T follicular helper cell (primary cell): Measurements from ENCODE around the gene ADORA2B.
"Not testable (repeated sequence)": the region's sequence is repeated elsewhere in the genome, so short reads cannot be mapped to it uniquely, and the experiment has no call there.

Experiments used
- DNase-seq: peaks from one replicate; pipeline ENCODE4 v3.0.0-alpha.2; 2020; ENCODE audit warnings: low read depth
- total RNA-seq, 2 experiments: gene quantifications; one replicate each; lab custom pipeline; 2026; lab: John Stamatoyannopoulos, UW

ADORA2B gene
- 0.42 to 1.1 reads per million in 2 experiments for total RNA-seq

DNA sequence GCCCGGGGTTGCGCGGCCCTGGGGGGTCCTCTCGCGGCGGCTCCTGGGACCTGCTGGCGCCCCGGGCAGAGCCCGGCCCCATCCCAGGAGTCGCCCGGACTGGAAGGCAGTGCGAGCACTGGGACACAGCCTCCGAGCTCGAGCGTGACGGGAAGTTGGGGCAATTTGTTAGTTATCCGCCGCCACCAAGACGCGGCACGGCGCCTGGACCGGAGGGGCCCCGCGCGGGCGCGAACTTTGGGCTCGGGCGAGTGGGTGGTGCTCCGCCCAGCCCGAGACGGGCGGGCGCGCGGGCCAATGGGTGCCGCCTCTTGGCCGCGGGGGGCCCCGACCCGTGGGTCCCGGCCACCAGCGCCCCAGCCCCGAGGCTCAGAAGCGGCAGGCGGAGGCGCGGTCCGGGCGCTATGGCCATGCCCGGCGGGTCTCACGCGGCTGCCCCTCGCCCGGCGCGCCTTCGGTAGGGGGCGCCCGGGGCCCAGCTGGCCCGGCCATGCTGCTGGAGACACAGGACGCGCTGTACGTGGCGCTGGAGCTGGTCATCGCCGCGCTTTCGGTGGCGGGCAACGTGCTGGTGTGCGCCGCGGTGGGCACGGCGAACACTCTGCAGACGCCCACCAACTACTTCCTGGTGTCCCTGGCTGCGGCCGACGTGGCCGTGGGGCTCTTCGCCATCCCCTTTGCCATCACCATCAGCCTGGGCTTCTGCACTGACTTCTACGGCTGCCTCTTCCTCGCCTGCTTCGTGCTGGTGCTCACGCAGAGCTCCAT is at the start of gene ADORA2B:
TSS of gene ADORA2B (plus strand) at position 372 of the 768 bp plus-strand sequence. CDS start at position 491, 119 bp downstream.
- no peak for DNase-seq

DNA sequence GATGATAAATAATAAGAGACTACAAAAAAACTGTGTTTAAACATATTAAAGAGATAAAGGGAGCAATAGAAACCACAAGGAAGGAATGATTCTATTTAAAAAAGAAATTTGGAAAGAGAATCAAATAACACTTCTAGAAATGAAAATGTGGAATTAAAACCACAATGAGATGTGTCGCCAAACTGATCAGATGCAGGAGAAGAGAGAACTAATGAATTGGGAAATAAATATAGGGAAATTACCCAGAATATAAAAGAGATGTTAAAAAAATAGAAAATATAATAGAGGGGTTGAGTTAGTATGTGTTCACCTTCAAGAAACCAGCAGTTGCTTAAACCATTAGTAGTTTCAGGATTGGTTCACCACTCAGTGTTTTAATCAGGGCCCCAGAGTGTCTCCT is 48.7 kb upstream of the ADORA2B start:
- DNase-seq = no peak

DNA sequence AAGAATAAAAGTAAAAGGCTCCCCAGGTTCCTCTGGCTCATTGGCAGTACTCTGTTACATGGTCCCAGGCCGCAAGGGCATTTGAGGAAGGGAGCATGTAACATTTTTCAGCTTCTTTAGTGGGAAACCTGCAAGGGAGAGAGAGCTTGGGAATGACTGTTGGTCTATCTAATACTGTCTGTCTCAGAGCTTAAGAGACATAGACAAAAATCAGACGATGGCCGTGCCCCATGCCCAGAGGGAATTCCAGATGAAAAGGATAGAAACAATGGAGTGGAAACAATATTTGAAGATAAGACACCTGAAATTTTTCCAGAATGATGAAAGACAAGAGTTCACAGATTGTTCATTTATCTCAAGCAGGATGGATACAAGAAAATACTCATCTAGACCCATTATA is 48.1 kb upstream of the ADORA2B start:
- no peak for DNase-seq

DNA sequence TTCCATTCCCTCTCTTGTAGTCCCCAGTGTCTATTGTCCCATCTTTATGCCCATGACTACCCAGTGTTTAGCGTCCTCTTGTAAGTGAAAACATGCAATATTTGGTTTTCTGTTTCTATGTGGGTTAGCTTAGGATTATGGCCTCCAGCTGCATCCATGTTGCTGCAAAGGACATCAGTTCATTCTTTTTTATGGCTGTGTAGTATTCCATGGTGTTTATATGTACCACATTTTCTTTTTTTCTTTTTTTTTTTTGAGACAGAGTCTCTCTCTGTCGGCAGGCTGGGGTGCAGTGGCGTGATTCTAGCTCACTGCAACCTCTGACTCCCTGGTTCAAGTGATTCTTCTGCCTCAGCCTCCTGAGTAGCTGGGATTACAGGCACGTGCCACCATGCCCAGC is 45.3 kb upstream of the ADORA2B start:
- DNase-seq = not testable (repeated sequence)

DNA sequence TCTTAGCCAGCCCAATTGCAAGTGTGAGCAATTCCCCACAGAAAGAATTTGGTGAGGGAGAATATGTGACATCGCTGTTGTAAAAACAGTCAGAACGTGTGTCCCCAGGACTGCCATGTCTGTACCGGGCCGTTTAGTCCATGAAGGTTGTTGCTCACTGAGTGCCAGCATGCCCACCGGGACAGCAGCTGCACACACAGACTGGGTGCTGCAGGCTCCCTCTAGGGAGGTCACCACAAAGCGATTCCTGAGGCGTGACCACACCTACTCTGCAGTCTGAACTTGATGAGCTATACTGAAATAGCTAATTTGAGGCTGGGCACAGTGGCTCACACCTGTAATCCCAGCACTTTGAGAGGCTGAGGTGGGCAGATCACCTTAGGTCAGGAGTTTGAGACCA is 44.1 kb upstream of the ADORA2B start:
- DNase-seq = no peak

DNA sequence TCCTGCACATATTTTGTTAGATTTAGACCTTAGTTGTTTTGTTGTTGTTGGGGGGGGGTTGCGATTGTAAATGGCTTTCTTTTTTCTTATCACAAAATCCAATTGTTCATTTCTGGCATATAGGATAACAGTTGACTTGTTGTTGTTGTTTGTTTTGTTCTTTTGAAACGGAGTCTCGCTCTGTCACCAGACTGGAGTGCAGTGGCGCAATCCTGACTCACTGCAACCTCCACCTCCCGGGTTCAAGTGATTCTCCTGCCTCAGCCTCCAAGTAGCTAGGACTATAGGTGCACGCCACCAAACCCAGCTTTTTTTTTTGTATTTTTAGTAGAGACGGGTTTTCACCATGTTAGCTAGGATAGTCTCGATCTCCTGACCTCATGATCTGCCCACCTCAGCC is 39.7 kb upstream of the ADORA2B start:
- not testable (repeated sequence) for DNase-seq

DNA sequence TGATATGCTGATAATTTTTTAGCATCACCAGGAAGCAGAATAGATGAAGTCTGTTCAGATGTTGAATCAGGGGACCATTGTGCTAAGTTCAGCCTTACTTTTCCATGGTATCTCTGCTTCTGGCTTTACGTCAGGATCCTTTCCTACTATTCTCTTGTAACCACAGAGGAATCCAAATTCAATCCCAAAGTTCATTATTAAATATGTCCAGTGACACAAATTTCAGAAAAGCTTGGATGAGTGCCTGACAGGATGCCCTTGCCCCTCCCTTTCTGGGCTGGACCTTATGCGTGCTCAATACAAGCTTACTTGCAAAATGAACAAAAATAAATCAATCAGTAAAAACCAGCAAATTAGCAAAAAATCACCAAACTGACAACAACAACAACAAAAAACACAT is 37.6 kb upstream of the ADORA2B start:
- no peak for DNase-seq

DNA sequence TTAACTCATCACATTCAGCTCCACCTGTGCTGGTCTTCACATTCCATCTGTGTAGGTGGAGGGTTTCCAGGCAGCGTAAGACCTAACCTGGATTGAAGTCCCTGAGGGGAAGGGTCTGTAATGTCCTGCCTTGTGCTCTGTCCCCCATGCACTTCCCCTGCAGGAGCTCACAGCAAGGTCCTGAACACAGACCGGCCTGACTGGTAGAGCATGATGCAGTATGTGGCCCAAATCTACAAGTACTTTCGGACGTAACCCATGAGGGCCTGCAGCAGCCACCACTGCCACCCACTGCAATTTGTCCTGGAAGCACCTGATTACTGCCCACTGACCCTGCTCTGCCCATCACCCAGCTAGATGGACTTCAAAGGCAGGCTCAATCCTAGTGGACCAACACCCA is 36.6 kb upstream of the ADORA2B start:
- no peak for DNase-seq

DNA sequence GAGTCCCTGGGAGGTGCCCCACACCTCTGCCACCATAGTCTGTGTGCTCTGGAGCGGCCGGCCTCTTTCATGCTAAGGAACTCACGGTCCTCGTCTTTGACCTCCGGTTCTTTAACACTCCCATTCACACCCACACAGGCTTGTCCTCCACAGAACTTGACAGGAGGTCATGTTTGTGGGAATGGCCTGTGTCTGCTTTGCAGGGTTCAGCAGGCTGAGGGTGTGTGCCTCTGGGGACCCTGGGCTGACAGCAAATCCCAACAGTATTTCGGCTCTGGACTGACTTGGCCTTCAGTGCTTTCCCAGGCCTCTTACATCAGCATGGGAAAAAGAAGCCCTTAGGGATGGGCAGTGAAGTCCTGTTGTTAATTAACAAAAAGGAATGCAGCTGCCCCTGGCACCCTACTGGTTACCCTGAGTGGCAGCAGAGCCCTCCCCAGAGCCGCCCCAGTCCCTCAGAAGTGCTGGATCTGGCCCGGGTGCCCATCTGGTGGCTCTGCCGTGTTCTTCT is 35.4 kb upstream of the ADORA2B start:
- DNase-seq = no peak

DNA sequence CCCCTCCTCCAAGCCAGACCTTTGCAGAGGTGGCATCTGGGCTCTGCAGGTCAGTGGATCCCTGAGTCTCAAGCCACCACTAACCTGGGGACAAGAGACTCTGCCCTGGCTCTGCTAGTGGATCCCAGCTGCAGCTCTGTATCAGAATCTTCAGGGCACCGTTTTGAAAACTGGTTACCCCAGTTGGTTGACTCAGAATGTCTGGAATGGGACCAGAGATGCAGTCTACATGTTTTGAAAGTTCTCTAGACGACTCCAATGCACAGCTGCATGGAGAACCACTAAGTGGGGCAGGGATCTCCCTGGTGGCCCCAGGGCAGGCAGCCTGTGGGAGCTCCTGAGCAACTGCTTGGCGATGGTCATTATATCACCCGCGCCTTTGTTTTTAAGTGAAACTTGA is 34.1 kb upstream of the ADORA2B start:
- DNase-seq = no peak

DNA sequence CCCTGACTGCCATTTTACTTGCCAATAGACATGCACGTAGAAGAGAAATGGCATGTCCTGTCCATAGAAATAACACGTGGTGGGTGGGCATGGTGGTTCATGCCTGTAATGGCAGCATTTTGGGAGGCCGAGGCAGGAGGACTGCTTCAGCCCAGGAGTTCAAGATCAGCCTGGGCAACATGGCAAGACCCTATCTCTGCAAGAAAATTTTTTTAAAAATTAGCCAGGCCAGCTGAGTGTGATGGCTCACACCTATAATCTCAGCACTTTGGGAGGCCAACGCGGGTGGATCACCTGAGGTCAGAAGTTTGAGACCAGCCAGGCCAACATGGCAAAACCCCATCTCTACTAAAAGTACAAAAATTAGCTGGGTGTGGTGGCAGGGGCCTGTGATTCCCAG is 33.2 kb upstream of the ADORA2B start:
- not testable (repeated sequence) for DNase-seq

DNA sequence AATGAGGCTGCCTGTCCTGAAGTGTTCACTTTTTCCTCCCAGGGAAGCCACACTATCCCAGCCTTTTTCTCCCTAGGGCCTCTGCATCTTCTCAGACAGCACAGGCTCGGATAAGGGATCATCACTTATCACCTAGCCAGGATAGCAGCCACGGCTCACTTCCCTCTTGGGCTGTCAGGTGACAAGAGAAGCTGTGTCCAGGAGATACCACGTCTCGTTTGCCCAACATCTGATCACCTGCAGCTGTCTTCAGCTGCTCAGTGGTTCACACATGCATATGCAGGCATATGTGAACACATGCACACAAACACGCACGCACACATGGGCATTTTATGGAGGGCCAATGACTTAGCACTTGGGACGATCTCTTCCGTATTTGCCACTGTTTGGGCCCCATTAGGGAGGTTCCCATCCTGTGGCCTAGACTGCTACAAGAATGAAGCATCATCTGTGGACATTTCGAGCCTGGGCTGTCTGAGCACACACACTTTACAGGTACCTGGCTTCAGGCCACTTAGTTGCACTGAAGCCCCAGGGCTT is 32.4 kb upstream of the ADORA2B start:
- DNase-seq = no peak

DNA sequence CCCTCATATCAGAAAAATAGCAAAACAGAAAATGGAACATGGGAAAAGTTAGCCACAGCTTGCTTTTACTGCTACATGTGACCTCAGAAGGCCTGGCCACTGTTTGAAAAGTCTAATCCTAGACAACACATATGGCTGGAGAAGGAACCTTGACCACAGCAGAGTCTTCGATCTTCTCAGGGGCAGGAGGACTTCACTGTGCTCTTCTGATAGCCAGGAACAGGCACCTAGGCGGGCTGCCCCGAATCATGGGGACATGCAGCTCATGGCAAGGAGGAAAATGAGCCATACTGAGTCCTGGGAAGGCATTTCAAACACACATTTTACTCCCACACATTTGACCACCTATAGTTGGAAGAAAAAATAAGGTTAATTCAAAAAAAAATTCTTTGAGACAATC is 31.1 kb upstream of the ADORA2B start:
- DNase-seq = no peak

DNA sequence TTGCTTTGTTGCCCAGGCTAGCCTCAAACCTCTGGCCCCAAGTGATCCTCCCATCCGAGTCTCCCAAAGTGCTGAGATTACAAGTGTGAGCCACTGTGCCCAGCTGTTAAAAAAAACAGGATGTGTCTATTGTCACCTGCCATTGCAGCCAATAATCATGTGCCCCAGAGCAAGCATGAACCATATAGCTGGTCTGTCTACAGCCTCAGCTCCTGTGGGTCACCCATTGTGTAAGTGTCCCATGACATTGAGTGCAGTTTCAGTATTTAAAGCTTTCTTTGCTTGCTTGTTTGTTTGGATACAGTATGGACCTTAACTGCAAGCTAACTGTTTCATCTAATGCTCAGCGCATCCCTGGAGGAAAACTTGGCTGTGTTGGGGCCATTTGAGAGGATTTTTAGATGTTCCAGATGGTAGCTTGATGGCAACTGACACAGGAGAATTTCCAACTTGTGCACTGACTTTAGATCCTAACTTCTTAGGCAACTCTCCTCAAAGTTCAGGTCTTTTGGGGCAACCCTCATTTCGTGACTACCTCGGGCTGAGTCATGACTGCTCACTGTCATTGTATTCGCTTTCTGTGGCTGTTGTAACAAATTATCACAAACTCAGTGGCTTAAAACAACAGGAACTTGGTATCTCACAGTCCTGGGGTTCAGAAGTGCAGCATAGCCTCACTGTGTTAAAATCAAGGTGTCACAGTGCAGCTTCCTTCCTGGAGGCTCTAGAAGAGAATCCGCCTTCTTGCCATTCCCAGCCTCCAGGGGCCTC is 30.3 kb upstream of the ADORA2B start:
- no peak for DNase-seq

DNA sequence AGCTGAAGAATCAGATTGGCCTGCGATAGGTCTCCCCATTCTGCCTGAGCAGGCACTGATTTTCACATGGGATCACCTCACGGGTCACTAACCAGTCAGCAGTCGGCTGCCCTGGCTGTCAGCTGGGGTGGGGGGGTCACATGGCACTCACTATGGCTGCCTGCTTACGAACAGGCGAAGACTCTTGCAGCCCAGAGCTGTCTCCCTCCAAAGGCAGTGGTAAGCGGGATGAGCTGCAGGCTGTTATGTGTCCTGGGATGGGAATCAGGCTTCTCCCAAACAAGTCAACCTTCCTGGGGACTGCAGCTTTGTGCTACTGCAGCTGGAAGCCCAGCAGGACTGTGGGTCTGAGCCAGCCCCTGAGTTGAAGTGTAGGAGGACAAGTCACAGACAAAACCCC is 29.0 kb upstream of the ADORA2B start:
- no peak for DNase-seq

DNA sequence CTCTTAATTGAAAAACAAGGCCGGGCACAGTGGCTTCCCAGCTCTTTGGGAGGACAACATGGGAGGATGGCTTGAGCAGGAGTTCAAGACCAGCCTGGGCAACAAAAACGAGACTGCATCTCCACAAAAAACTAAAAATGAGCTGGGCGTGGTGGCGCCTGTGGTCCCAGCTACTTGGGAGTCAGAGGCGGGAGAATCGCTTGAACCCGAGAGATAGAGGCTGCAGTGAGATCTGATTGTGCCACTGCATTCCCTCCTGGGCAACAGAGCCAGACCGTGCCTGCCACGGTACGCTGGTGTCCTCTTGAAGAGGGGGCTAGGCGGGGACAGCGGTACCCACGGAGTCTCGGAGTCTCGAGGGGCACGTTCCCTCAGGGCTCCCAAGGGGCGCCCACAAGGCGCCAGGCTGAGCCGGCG is 27.9 kb upstream of the ADORA2B start:
- no peak for DNase-seq

DNA sequence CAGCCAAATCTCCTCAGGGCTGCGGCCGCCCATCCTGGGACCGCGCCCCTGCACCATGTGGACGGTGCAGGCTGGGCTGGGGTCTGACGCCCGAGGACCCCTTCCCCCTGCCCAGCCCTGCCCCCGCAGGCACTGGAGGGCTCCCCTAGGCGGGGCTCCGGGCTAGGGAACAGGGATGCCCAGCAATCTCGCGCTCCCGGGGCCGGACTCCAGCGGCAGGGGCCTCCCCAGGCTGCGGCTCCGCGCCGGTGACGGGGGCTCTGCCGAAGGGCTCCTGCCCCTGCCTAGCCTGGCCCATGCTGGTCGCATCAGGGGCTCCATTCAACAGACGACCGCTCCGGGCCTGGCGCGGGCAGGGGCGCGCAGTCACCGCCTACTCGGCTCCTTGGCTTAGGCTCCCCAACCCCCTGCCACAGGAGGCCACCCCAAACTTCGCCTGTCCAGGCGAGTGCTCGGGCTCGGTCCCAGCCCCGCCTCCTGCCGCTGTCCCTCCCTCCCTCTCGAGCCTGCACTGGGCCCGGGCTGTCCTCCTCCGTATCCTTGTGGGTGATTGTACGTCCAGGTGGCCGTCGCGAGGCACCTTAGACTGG is 27.4 kb upstream of the ADORA2B start:
- no peak for DNase-seq

DNA sequence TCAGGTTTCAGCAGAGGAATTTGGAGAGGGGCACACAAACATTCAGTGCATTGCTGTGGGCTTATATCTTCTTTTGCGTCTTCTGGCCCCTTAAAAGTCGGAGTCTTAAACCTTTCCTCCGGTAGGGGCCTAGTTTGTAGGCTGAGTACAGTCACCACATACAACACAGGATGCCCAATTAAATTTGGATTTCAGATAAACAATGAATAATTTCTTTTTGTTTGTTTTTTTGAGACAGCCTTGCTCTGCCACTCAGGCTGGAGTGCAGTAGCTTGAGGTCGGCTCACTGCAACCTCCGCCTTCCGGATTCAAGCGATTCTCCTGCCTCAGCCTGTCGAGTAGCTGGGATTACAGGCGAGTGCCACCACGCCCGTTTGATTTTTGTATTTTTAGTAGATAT is 26.7 kb upstream of the ADORA2B start:
- DNase-seq = no peak

DNA sequence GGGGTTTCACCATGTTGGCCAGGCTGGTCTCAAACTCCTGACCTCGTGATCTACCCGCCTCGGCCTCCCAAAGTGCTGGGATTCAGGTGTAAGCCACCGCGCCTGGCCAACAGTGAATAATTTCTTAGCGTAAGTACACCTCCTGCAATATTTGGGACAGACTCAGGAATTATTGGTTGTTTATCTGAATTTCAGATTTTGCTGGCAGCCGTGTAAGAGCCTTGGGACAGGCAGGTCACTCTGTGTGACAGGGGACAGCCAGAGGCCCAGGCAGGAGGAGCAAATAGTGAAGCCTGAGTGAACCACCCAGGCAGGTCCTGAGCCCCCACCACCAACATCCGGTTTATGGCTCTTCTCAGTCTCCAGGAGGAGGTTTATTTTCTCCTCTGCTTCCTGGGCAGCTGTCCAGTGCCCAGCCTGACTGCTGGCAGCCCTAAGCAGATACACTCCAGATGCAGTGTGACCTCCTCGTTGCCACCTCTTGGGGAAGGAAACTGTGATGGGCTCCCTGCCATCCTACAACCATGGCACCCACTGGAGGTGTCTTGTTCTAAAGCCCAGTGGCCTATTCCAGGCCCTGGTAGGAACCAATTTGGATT is 26.2 kb upstream of the ADORA2B start:
- DNase-seq = no peak

DNA sequence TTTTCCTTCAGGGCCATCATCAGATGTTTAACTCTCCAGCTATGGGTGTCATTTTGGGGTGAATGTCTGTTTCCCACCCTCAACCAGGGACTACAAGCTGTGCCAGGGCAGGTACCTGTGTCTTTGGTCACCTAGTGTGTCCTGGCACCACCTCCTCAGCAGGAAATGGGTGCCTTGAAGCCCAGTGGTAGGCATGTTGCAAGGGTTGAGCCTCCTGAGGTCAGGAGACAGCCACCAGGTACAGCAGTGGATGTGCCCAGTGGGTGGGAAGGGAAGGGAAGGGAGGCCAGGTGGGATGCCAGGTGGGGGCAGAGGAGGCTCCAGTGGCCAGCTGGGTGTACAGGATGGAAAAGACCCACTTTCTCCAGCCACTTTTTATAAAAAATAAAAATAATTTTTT is 25.5 kb upstream of the ADORA2B start:
- no peak for DNase-seq

DNA sequence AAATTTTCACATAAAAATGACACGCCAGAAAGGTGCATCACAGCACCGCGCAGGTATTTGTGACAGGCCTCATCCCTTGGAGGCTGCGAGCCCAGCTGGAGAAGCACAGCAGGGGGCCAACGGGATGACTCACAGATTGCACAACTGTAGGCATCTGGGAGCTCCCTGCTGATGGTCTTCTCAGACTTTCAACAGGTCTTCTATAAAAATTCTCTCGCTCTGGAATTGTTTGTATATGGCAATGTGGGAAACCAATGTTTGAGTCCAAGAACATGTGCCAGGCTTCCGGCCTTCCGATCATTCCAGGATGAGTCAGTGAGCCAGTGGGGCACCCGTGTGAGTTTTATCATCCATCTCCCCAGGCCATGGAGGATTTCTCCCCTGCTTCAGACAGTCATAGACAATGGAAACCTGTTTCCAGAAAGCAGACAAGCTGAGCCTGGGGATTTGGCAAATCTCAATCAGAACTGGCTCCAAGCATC is 24.1 kb upstream of the ADORA2B start:
- no peak for DNase-seq

DNA sequence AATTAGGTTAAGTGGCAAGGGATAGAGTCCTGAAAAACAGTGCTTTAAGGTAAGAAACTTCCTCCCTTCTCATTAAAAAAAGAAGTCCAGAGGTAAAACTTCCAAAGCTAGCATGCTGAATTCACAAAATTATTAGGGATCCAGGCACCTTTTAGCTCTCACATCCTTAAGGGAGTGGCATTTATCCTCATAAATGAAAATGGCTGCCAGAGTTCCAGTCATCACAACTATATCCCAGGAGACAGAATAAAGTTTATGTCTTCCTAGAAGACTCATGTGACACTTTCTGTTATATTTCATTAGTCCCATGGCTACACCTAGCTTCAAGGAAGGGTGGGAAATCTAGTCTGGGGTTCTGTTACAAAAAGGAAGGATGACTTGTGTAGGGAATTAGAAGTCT is 23.3 kb upstream of the ADORA2B start:
- DNase-seq = no peak
